CD4-positive, alpha-beta T cell (primary cell): Measurements from ENCODE around the gene C11orf68. TPM values are rescaled to one million over a fixed set of nuclear protein-coding genes. Genes with fewer than 3 reads are reported as not detected.

ENCODE experiments used
- ATAC-seq: fragments of 200-7000 bp; cut with Tn5 transposase; one replicate; pipeline ENCODE4 v1.10.0; 2022; ENCODE audit warnings: mild to moderate bottlenecking; ENCODE audit not compliant: poor library complexity
- CTCF ChIA-PET: fragments of 350-600 bp; sonication (Branson Sonifier 250); formaldehyde crosslinking; loops from one replicate; lab custom pipeline; 2021; ENCODE audit warnings: antibody characterized with exemption, inconsistent platforms; lab: Charles Lee
- POLR2A ChIA-PET: fragments of 350-600 bp; sonication (Branson Sonifier 250); formaldehyde crosslinking; loops from one replicate; lab custom pipeline; 2021; ENCODE audit warnings: antibody characterized with exemption, inconsistent platforms; lab: Charles Lee
- DNase-seq, 14 experiments: peaks; one replicate each; pipeline ENCODE4 v3.0.0-alpha.2; 2013 to 2020; ENCODE audit warnings: mixed read lengths in 2 of 14
- H3K27ac ChIP-seq, 2 donors: one replicate each; pipeline versions ENCODE4 v1.5.1 to v1.7.0; 2013; ENCODE audit warnings: low read length in 2 of 2, low read depth in 1 of 2, mild to moderate bottlenecking in 1 of 2
- H3K27me3 ChIP-seq, 2 experiments: 1 replicate in 1 of 2; 2 replicates in 1 of 2; pipeline versions ENCODE4 v1.6.1 to v1.7.0; 2013; ENCODE audit warnings: low read length in 2 of 2, control low read depth in 1 of 2, mild to moderate bottlenecking in 1 of 2, moderate library complexity in 1 of 2; ENCODE audit not compliant: insufficient read depth in 2 of 2, control insufficient read depth in 1 of 2
- H3K36me3 ChIP-seq: one replicate; pipeline ENCODE4 v1.6.1; 2013; ENCODE audit warnings: low read length, control low read depth; ENCODE audit not compliant: insufficient read depth
- H3K4me1 ChIP-seq: one replicate; pipeline ENCODE4 v1.6.1; 2013; ENCODE audit warnings: low read length, control low read depth; ENCODE audit not compliant: insufficient read depth
- H3K4me3 ChIP-seq: one replicate; pipeline ENCODE4 v1.5.1; 2013; ENCODE audit warnings: mild to moderate bottlenecking, low read length, moderate library complexity
- H3K9me3 ChIP-seq, 2 experiments: 1 replicate in 1 of 2; 2 replicates in 1 of 2; pipeline versions ENCODE4 v1.6.1 to v1.7.0; 2013; ENCODE audit warnings: low read length in 2 of 2, mild to moderate bottlenecking in 2 of 2, control low read depth in 1 of 2, moderate library complexity in 1 of 2; ENCODE audit not compliant: control insufficient read depth in 1 of 2, insufficient read depth in 1 of 2
- H3K27ac Mint-ChIP-seq: one replicate; pipeline ENCODE4 v1.8.0; 2020; ENCODE audit warnings: mixed read lengths
- H3K27me3 Mint-ChIP-seq: one replicate; pipeline ENCODE4 v1.8.0; 2021; ENCODE audit warnings: mixed read lengths
- H3K36me3 Mint-ChIP-seq: one replicate; pipeline ENCODE4 v1.8.0; 2021; ENCODE audit warnings: low read depth, mixed read lengths
- H3K4me1 Mint-ChIP-seq: one replicate; pipeline ENCODE4 v1.8.0; 2021; ENCODE audit warnings: low read depth, mixed read lengths
- H3K4me3 Mint-ChIP-seq: one replicate; pipeline ENCODE4 v1.8.0; 2020; ENCODE audit warnings: mild to moderate bottlenecking, mixed read lengths
- H3K9me3 Mint-ChIP-seq: one replicate; pipeline ENCODE4 v1.8.0; 2020; ENCODE audit warnings: mixed read lengths
- intact Hi-C, 2 experiments: fragments of 100-400 bp; cut with DNase I in 1 of 2; cut with micrococcal nuclease in 1 of 2; formaldehyde crosslinking; loops; one replicate each; pipeline versions ENCODE4 v1.15.1 to v1.9.0; 2023 to 2025; cut with DNase I, micrococcal nuclease
- total RNA-seq, 174 experiments: library from RNA in 2 of 174; stranded (reverse) in 2 of 174; gene quantifications; one replicate each; pipeline ENCODE4 v1.2.3 and lab custom pipeline; 2021 to 2026
- TF ChIP-seq, protein P1 (sequence below): fragments of 200-600 bp; IDR thresholded peaks from one replicate; pipeline ENCODE4 v1.8.0; 2022; ENCODE audit warnings: antibody characterized with exemption, mild to moderate bottlenecking

C11orf68 gene
- total RNA-seq, 2 experiments from 2014 or later = 13.7 to 13.8 TPM

DNA sequence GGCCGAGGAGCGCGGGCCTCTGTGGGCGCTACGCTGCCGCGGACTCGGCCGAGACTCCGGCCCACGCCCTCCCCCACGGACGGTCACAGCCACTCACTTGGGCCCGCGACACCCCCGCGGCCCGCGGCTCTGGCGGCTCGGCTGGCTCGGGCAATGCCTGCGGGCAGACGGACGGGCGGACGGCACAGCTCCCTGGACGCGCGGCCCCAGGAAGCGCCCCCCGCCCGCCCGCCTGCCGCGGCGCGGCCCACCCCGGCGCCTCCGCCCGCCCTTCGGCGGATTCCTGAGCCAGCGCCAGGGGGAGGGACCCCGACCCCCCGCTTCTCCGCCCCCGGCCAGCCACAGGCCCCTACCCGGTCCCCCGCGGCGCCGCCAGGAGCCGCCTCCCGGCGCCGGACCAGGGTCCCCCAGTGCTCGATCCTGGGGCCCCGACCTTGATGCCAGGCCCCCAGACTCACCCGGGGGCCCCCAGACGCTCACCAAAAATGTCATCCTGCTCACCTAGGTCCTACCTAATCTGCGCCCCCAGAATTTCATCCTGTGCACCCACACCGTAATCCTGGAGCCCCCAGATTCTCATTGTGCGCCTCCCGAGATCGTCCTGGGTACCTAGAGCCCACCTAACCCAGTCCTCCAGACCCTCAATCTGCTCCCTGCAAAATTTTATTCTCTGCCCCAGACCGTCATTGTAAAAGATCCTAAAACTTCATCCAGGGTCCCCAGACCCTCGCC, 46.1 kb downstream of the C11orf68 start, which contains the start of gene EFEMP2:
Gene EFEMP2, minus strand, starts transcription at position 215 of the 732 bp plus-strand sequence. CDS start 446 bp downstream, outside the sequence.
- Histone ChIP-seq H3K27ac (peak within 1 kb of the TSS; percentile 78 to 81), H3K4me1 (peaks cover 49% of the 10 kb centered on the region), H3K9me3 (no peaks in the 10 kb centered on the region), H3K4me3 (peak within 1 kb of the TSS; percentile 60), H3K27me3 (no peaks in the 10 kb centered on the region), H3K36me3 (peaks cover 6% of the 10 kb centered on the region)
- peak within 1 kb of the TSS; percentile 83 for H3K27ac Mint-ChIP-seq
- CTCF ChIA-PET = interaction anchor here (1.0 to 2.3 kb wide), 3 partner anchors 12 to 17 kb away, joined by 5 to 18 read pairs (median 17); partner anchors contain the start of genes CCDC85B, FIBP and MUS81
- ATAC-seq (no peak), DNase-seq (peak in 1 of 14 experiments; percentile 34)
- H3K4me3 Mint-ChIP-seq = peak within 1 kb of the TSS; percentile 89
- no peaks in the 10 kb centered on the region for H3K27me3 Mint-ChIP-seq
- TF ChIP-seq, protein P1, sequence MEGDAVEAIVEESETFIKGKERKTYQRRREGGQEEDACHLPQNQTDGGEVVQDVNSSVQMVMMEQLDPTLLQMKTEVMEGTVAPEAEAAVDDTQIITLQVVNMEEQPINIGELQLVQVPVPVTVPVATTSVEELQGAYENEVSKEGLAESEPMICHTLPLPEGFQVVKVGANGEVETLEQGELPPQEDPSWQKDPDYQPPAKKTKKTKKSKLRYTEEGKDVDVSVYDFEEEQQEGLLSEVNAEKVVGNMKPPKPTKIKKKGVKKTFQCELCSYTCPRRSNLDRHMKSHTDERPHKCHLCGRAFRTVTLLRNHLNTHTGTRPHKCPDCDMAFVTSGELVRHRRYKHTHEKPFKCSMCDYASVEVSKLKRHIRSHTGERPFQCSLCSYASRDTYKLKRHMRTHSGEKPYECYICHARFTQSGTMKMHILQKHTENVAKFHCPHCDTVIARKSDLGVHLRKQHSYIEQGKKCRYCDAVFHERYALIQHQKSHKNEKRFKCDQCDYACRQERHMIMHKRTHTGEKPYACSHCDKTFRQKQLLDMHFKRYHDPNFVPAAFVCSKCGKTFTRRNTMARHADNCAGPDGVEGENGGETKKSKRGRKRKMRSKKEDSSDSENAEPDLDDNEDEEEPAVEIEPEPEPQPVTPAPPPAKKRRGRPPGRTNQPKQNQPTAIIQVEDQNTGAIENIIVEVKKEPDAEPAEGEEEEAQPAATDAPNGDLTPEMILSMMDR = no peak
- H3K4me1 Mint-ChIP-seq = peaks cover 16% of the 10 kb centered on the region
- no peaks in the 10 kb centered on the region for H3K9me3 Mint-ChIP-seq
- POLR2A ChIA-PET = interaction anchor here (0.6 to 7.1 kb wide), 8 partner anchors 12 to 638 kb away, joined by 3 to 137 read pairs (median 9); partner anchors contain the start of genes BBS1, CCDC85B, CFL1 and FIBP
- intact Hi-C loops = loop anchor here (1.0 to 2.0 kb wide), 3 partner anchors 12 to 47 kb away; partner anchors contain the start of genes MUS81 (in 2 of the 2), C11orf68 (in 1 of the 2), DRAP1 (in 1 of the 2) and FIBP (in 1 of the 2)
- H3K36me3 Mint-ChIP-seq = peaks cover 3% of the 10 kb centered on the region

DNA sequence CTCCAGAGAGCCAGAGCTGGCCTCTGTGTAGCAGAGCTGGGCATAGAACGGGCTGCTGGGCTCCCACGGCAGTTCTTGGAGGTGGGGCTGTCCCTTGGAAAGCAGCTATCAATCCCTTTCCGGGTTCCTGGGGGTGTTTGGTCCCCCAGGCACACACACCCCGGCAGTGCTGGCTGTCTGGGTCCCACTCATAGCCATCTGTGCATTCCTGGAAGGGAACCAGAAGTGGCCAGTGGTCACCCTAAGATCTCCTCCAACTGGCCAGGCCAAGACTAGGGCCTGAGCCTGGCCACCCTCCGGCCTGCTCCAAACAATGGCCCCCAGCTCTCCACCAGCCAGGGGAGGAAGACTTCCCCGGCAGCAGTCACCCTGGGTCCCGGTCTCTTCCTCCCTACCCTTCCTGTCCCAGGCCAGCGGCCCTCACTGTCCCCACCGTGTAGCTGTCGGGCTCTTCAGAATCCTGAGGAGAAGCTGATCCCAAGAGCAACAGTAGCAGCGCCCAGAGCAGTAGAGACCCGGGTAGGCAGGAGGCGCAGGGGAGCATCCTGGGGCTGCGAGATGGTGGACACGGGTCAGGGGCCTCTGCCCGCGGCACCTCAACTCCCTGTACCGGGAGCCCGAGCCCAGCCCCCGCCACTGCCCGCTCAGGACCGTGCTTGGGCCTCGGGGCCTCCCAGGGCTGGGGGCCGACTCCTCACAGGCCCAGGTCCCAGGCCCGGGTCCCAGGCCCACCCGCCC, 46.9 kb downstream of the C11orf68 start:
- Mint-ChIP-seq H3K27me3 (no peaks in the 10 kb centered on the region), H3K4me3 (peak overlapping the region; percentile 45), H3K27ac (no peak overlapping the region), H3K4me1 (peaks cover 16% of the 10 kb centered on the region), H3K36me3 (peaks cover 8% of the 10 kb centered on the region), H3K9me3 (no peaks in the 10 kb centered on the region)
- TF ChIP-seq, protein P1 = no peak
- ChIA-PET POLR2A (interaction anchor here (0.7 to 7.1 kb wide), 4 partner anchors 8 to 19 kb away, joined by 3 to 137 read pairs (median 12); partner anchors contain the start of genes CCDC85B, CFL1, CTSW and FIBP), CTCF (interaction anchor here (1.0 to 1.5 kb wide), 2 partner anchors 12 to 13 kb away, joined by 5 to 7 read pairs; partner anchors contain the start of gene MUS81)
- H3K9me3 ChIP-seq = no peaks in the 10 kb centered on the region
- H3K4me3 ChIP-seq = no peak overlapping the region
- intact Hi-C loops = loop anchor here in 1 of 2 experiments (2.0 kb wide), 1 partner anchor 17 kb away; the partner anchor contains the start of gene FIBP
- no peaks in the 10 kb centered on the region for H3K27me3 ChIP-seq
- peaks cover 11% of the 10 kb centered on the region for H3K36me3 ChIP-seq
- ATAC-seq = no peak
- no peak overlapping the region for H3K27ac ChIP-seq
- DNase-seq = no peak
- peaks cover 46% of the 10 kb centered on the region for H3K4me1 ChIP-seq
